OCI-LY7 (cell line): Measurements from ENCODE around the gene STAT4. TPM values are rescaled to one million over a fixed set of nuclear protein-coding genes. Genes with fewer than 3 reads are reported as not detected.

ENCODE experiments used
- BruUV-seq: library from RNA; stranded (reverse); fragments of 400-500 nt; replicated peaks from 2 replicates; lab custom pipeline; 2021; lab: Mats Ljungman, UMichigan
- CTCF ChIA-PET: fragments of 300-600 bp; sonication (Branson Sonifier 250); formaldehyde crosslinking; loops from one replicate; lab custom pipeline; 2022; ENCODE audit warnings: antibody characterized with exemption; ENCODE audit not compliant: unreplicated experiment; lab: Charles Lee
- POLR2A ChIA-PET: fragments of 300-600 bp; sonication (Branson Sonifier 250); formaldehyde crosslinking; loops from one replicate; lab custom pipeline; 2022; ENCODE audit warnings: antibody characterized with exemption; lab: Charles Lee
- DNase-seq: peaks from one replicate; pipeline ENCODE4 v3.0.0-alpha.2; 2015; ENCODE audit warnings: low spot score
- H2AFZ ChIP-seq: fragments of 200-600 bp; sonication (generic), shearing (Covaris generic); 2 replicates; pipeline ENCODE4 v1.6.1; 2014; ENCODE audit warnings: mild to moderate bottlenecking, antibody characterized with exemption, low read length, moderate library complexity
- H3K27ac ChIP-seq: fragments of 200-600 bp; sonication (generic); 2 replicates; pipeline ENCODE4 v1.5.1; 2014; ENCODE audit warnings: mixed run types, low read depth, mild to moderate bottlenecking, moderate library complexity, low read length, inconsistent platforms; ENCODE audit not compliant: poor library complexity, severe bottlenecking
- H3K36me3 ChIP-seq: fragments of 200-600 bp; sonication (generic); 2 replicates; pipeline ENCODE4 v1.6.1; 2014; ENCODE audit warnings: mild to moderate bottlenecking, antibody characterized with exemption, low read length, moderate library complexity, mixed read lengths; ENCODE audit not compliant: insufficient read depth
- H3K4me1 ChIP-seq: fragments of 200-600 bp; sonication (generic); 2 replicates; pipeline ENCODE4 v1.5.1; 2014; ENCODE audit warnings: mild to moderate bottlenecking, low read length; ENCODE audit not compliant: insufficient read depth, poor library complexity, severe bottlenecking
- H3K4me2 ChIP-seq: fragments of 200-600 bp; sonication (generic); 2 replicates; pipeline ENCODE4 v1.6.1; 2014; ENCODE audit warnings: mild to moderate bottlenecking, low read length
- H3K4me3 ChIP-seq: fragments of 200-600 bp; sonication (generic); 2 replicates; pipeline ENCODE4 v1.5.1; 2014; ENCODE audit warnings: mild to moderate bottlenecking, low read depth, low read length; ENCODE audit not compliant: poor library complexity, severe bottlenecking
- H3K79me2 ChIP-seq: fragments of 200-600 bp; sonication (generic); 2 replicates; pipeline ENCODE4 v1.6.1; 2016; ENCODE audit warnings: low read depth, mild to moderate bottlenecking, low read length, moderate library complexity, mixed read lengths; ENCODE audit not compliant: insufficient read depth
- H3K9me2 ChIP-seq: fragments of 200-600 bp; sonication (generic); 2 replicates; pipeline ENCODE4 v1.6.1; 2016; ENCODE audit warnings: mild to moderate bottlenecking, low read length, mixed read lengths; ENCODE audit not compliant: insufficient read depth
- H3K9me3 ChIP-seq: fragments of 200-600 bp; sonication (generic); 2 replicates; pipeline ENCODE4 v1.6.1; 2014; ENCODE audit warnings: mild to moderate bottlenecking, mixed run types, low read length, mixed read lengths
- H4K20me1 ChIP-seq: fragments of 200-600 bp; sonication (generic); 2 replicates; pipeline ENCODE4 v1.6.1; 2014; ENCODE audit warnings: mild to moderate bottlenecking, antibody characterized with exemption, low read length, moderate library complexity, mixed read lengths; ENCODE audit not compliant: insufficient read depth
- CTCF ChIP-seq: fragments of 200-600 bp; sonication (generic); conservative IDR thresholded peaks from 2 replicates; pipeline ENCODE4 v1.5.1; 2014; ENCODE audit warnings: mild to moderate bottlenecking, antibody characterized with exemption, low read length, moderate library complexity, mixed read lengths
- EZH2phosphoT487 ChIP-seq: fragments of 200-600 bp; sonication (generic); IDR thresholded peaks from 2 replicates; pipeline ENCODE4 v1.6.1; 2018; ENCODE audit warnings: low read depth, borderline replicate concordance, mild to moderate bottlenecking, mixed run types, antibody characterized with exemption, low read length, moderate library complexity, mixed read lengths
- intact Hi-C: fragments of 100-400 bp; cut with micrococcal nuclease; formaldehyde crosslinking; loops from one replicate; pipeline ENCODE4 v1.10.0; 2022; ENCODE audit not compliant: unreplicated experiment
- total RNA-seq, 2 experiments: library from RNA; depleted of rRNA in 1 of 2; stranded (reverse); fragments of >200 nt in 1 of 2; shearing (Covaris generic) in 1 of 2; gene quantifications; 2 replicates each; pipeline ENCODE4 v1.2.3, GENCODE V29; 2014 to 2022

STAT4 gene
- total RNA-seq, 2 experiments from 2014 or later: not detected

- Histone ChIP-seq H3K27ac (no peak overlapping the region), H3K4me2 (no peak overlapping the region; the same call in 1 of the 2 replicates), H3K4me1 (no peaks in the 10 kb centered on the region), H3K36me3 (no peaks in the 10 kb centered on the region), H3K79me2 (no peaks in the 10 kb centered on the region), H2AFZ (no peak overlapping the region), H3K9me3 (no peaks in the 10 kb centered on the region), H4K20me1 (no peaks in the 10 kb centered on the region), H3K9me2 (no peaks in the 10 kb centered on the region), H3K4me3 (no peak overlapping the region)
- intact Hi-C loops: loop anchor here (10.0 kb wide), 1 partner anchor 295 kb away; no protein-coding TSS in a partner anchor
- POLR2A ChIA-PET: interaction anchor here (0.6 to 0.7 kb wide), 2 partner anchors 35 to 101 kb away, joined by 3 to 4 read pairs; no protein-coding TSS in a partner anchor
- BruUV-seq: no TSS peak
- CTCF ChIA-PET: no interaction called here
- DNase-seq: no peak
- TF ChIP-seq EZH2phosphoT487 (no peak), CTCF (no peak)
Observed at GRCh38 chr2:191150230-191150599, 579 bp downstream of the STAT4 start.

GRCh38 chr2:191149391-191149790, 1.4 kb downstream of the STAT4 start:
- Histone ChIP-seq H3K36me3 (no peaks in the 10 kb centered on the region), H4K20me1 (no peaks in the 10 kb centered on the region), H3K4me2 (no peak overlapping the region), H3K4me3 (no peak overlapping the region), H3K4me1 (no peaks in the 10 kb centered on the region), H2AFZ (no peak overlapping the region), H3K79me2 (no peaks in the 10 kb centered on the region), H3K27ac (no peak overlapping the region), H3K9me3 (no peaks in the 10 kb centered on the region), H3K9me2 (no peaks in the 10 kb centered on the region)
- BruUV-seq: no TSS peak
- intact Hi-C loops: no loop called here
- no peak for DNase-seq
- TF ChIP-seq CTCF (no peak), EZH2phosphoT487 (no peak)
- ChIA-PET CTCF (no interaction called here), POLR2A (no interaction called here)

- Histone ChIP-seq H3K4me1 (no peaks in the 10 kb centered on the region), H3K79me2 (no peaks in the 10 kb centered on the region), H3K27ac (no peak overlapping the region), H3K9me3 (no peaks in the 10 kb centered on the region), H2AFZ (no peak overlapping the region), H3K36me3 (no peaks in the 10 kb centered on the region), H3K9me2 (no peaks in the 10 kb centered on the region), H3K4me3 (no peak overlapping the region), H3K4me2 (no peak overlapping the region), H4K20me1 (no peaks in the 10 kb centered on the region)
- DNase-seq: no peak
- intact Hi-C loops: no loop called here
- BruUV-seq: no TSS peak
- ChIA-PET POLR2A (interaction anchor here (0.5 kb wide), 1 partner anchor 139 kb away, joined by 5 read pairs; no protein-coding TSS in a partner anchor), CTCF (no interaction called here)
- TF ChIP-seq CTCF: no peak
- TF ChIP-seq EZH2phosphoT487: no peak
Observed at GRCh38 chr2:191148791-191149190, 2.0 kb downstream of the STAT4 start.
